H1 (cell line): ENCODE results near the gene NOTUM. TPM values are rescaled to one million over a fixed set of nuclear protein-coding genes. Genes with fewer than 3 reads are reported as not detected.

Experiments used
- CBX8 ChIP-seq: fragments of 300-800, 300-1000 bp; sonication (generic); IDR thresholded peaks from 2 replicates; pipeline ENCODE4 v1.7.1; 2016; ENCODE audit warnings: low read depth, low read length, borderline replicate concordance
- SP1 ChIP-seq: IDR thresholded peaks from 2 replicates; pipeline ENCODE4 v1.6.1; 2011; ENCODE audit warnings: low read depth, low read length
- TCF12 ChIP-seq: IDR thresholded peaks from 2 replicates; pipeline ENCODE4 v1.6.1; 2011; ENCODE audit warnings: low read depth, mild to moderate bottlenecking, low read length
- ZNF274 ChIP-seq: IDR thresholded peaks from 2 replicates; pipeline ENCODE4 v1.7.0; 2012; ENCODE audit warnings: low read length, borderline replicate concordance; ENCODE audit errors: extremely low read depth
- polyA plus RNA-seq, 7 experiments: library from polyadenylated mRNA; depleted of rRNA in 3 of 7; stranded (reverse) in 5 of 7; unstranded in 2 of 7; fragments of >200 nt in 5 of 7; fragments of 200-250 nt in 2 of 7; gene quantifications; 1 replicate in 5 of 7; 2 replicates in 1 of 7; 4 replicates in 1 of 7; pipeline versions ENCODE4 v1.2.1 to v1.2.3, GENCODE V29; 2011 to 2013; ENCODE audit warnings: missing spikeins in 2 of 7, mixed read lengths in 2 of 7
- total RNA-seq: library from RNA; stranded (reverse); fragmentation: NEBNext Ultra II Directional; extraction: Animal tissue kit (Norgen Biotek cat#: 25700); gene quantifications from 2 replicates; pipeline ENCODE4 v1.2.1, GENCODE V29; 2021

The NOTUM gene
- total and polyA plus RNA-seq, 2 of the 8 experiments (the other 6 are each of a cell fraction or from before 2014, with no cell fraction given): 0.45 to 0.76 TPM

GRCh38 chr17:81911969-81912368, 49.0 kb downstream of the NOTUM start (continued):
- no peak for TF ChIP-seq CBX8
- no peak for TF ChIP-seq SP1
- no peak for TF ChIP-seq TCF12
- TF ChIP-seq ZNF274: no peak
- TF ChIP-seq, all 59 proteins: peak for 0
